ENCODE data around the gene HLA-DRA.
"Not testable (repeated sequence)": the region's sequence is repeated elsewhere in the genome, so short reads cannot be mapped to it uniquely, and the experiment has no call there.

The HLA-DRA gene

DNA sequence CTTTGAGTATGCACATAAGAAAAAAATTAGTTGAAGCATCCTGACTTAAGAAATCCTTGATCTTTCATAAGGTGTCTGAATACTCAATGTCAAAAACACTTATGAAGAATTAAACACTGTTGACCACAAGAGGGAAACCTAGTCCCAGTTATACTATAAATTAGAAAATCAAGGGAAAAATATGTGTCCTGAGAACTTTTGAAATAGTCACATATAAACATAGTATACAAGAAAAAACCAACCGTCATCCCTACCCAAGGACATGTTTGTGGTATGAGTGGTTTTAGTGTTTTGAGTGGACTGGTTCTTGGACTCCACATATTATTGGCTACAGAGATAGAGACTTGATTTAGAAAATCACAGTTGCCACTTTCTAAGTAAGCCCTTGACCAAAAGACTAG lies 7.6 kb upstream of the HLA-DRA start:
- no peak for DNase-seq

DNA sequence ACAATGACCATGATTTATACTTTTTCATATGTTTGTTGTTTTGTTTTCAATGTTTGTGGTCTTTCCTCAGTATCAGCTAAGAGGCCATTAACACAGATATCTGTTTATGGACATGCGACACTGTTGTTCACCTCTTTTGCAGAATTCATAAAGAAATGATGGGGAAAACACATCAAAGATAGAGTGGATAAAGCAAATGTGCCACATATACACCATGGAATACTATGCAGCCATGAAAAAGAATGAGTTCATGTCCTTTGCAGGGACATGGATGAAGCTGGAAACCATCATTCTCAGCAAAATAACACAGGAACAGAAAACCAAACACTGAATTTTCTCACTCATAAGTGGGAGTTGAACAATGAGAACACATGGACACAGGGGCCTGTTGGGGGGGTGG lies 5.7 kb upstream of the HLA-DRA start:
- DNase-seq, result not testable (repeated sequence)

GRCh38 chr6:32436186-32436585 lies 3.5 kb upstream of the HLA-DRA start:
- DNase-seq, result no peak

DNA sequence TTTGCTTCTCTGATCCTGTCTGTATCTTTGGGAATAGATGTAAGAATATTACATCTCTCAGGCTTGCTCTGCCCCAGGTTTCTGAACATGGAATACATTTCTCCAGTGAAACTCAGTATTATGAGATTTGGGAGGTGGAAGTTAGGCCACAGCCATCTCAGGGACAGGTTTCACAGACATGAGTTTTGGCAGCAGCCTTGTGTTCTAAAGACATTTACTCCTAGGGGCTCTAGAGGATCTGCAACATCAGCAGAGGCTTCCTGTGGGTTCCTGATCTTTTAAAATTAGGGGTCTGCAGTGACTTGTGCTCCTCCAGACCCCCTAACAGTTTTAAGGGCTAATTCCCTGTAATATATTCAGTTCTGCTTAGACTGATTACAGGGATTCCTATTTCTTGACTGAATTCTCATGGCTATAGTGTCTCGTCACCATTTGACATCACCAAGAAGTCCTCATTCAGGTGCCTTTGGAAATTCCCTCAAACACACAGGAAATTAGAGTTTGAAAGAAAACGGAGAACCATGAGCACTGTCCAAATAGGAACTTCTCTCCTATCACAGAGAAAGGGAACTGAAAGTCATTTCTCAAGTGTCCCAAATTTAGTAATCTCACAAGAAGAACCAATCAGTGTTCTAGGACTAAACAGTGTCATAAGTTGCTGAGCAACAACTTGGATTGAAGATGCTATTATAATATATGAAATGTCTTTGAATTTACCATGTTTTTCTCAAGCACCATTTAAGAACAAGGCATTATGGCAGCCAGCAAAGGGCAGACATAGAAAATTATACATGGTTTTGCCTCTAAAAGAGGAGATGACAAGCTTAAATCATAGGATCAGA lies 2.5 kb upstream of the HLA-DRA start:
- no peak for DNase-seq

GRCh38 chr6:32439139-32439538 lies 548 bp upstream of the HLA-DRA start:
- DNase-seq, result no peak

DNA sequence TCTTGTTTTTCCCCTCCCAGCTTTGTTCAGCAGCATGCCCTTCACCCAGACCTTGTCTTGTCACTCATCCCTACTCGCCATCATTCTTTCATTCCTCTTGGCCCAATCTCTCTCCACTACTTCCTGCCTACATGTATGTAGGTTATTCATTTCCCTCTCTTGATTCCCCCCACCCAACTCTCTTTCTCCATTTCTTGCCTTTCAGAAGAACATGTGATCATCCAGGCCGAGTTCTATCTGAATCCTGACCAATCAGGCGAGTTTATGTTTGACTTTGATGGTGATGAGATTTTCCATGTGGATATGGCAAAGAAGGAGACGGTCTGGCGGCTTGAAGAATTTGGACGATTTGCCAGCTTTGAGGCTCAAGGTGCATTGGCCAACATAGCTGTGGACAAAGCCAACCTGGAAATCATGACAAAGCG lies 2.6 kb downstream of the HLA-DRA start:
- no peak for DNase-seq

GRCh38 chr6:32442977-32443552 lies 3.4 kb downstream of the HLA-DRA start:
- DNase-seq, result no peak

GRCh38 chr6:32444433-32444832 lies 4.7 kb downstream of the HLA-DRA start:
- no peak for DNase-seq

GRCh38 chr6:32445321-32445854 lies 5.7 kb downstream of the HLA-DRA start:
- no peak for DNase-seq

DNA sequence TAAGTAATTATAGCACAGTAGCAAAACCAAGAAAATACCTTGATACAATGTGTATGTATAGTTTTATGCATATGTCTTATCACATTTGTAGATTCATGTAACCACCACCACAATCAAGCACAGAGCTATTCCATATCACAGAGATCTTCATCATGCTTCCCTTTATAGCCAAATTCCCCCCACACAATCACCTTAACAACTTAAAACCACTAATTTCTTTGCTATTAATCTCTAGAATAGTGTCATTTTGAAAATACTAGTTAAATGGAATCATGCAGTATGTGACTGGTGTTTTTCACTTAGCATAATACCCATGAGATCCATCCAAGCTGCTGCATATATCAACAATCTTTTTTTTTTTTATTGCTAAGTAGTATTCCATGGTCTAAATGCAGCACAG lies 8.2 kb downstream of the HLA-DRA start:
- no peak for DNase-seq

GRCh38 chr6:32449088-32449736 lies 9.5 kb downstream of the HLA-DRA start:
- DNase-seq, result no peak

GRCh38 chr6:32457054-32457453 lies 17.4 kb downstream of the HLA-DRA start:
- no peak for DNase-seq

DNA sequence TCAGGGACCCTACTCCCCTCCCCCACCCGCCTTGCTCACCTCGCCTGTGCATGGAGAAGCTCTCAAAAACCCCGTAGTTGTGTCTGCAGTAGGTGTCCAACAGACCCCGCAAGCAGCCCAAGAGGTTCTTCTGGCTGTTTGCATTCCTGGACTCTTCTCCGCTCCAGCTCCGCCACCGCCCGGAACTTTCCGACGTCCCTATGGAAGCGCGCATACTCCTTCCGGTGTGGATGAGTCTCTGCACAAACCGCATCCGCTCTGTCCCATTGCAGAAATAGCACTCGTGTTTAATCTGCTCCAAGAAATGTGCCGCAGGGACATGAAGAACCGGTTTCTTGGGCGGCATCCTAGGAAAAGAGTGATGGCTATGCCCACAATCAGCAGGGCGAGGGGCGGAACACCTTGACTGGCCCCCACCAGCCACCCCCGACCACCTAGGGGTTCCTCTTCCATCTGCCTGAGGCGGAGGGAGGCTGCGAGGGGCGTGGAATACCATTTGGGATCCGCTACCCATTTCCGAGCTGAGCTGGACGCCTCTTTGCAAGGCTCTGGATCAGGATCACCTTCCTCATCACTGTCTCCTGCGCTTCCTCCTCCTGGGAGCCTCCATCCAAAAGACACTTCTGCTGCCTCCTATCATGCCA lies 20.2 kb downstream of the HLA-DRA start:
- DNase-seq, result no peak

- no peak for DNase-seq
These were observed 20.8 kb downstream of the HLA-DRA start for GRCh38 chr6:32460528-32460927.

DNA sequence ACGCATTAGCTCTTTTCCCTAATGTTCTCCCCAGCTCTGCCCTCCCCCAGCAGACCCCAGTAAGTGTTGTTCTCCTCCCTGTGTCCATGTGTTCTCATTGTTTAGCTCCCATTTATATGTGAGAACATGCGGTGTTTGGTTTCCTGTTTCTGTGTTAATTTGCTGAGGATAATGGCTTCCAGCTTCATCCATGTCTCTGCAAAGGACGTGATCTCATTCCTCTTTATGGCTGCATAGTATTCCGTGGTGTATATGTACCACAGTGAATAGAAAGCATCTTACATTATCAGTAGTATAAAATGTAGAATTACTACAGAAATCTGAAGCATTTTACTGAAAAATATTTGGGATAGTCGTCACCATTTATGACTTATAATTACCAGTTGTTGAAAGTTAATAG lies 21.8 kb downstream of the HLA-DRA start:
- no peak for DNase-seq

GRCh38 chr6:32462609-32463008 lies 22.9 kb downstream of the HLA-DRA start:
- DNase-seq, result no peak

GRCh38 chr6:32467743-32468503 lies 28.2 kb downstream of the HLA-DRA start:
- not testable (repeated sequence) for DNase-seq

DNA sequence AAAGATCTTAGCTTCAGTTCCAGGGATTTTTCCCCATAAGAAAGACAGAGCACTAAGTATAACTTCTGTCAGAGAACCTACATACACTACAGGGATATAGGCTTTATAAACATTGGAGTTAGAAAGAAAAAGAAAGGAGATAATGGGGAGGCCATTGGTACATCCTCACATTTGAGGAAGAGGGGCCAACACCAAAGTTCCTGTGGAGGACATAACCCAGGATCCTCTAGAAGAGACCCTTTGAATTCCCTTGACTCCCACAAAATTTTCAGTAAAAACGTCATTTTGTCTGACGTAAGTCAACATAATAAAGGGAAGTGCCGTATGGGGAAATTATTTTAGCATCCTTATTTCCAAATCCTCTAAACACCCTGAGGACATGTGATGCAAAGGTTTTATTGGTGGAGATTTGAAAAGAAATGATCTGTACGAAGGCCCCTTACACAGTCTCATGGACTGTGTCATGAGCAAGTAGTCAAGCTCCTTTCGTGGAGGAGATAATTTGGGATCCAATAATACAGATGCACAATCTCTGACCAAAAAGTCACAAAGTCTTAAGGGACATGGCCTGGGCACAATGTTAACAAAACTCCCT lies 33.2 kb downstream of the HLA-DRA start:
- no peak for DNase-seq

DNA sequence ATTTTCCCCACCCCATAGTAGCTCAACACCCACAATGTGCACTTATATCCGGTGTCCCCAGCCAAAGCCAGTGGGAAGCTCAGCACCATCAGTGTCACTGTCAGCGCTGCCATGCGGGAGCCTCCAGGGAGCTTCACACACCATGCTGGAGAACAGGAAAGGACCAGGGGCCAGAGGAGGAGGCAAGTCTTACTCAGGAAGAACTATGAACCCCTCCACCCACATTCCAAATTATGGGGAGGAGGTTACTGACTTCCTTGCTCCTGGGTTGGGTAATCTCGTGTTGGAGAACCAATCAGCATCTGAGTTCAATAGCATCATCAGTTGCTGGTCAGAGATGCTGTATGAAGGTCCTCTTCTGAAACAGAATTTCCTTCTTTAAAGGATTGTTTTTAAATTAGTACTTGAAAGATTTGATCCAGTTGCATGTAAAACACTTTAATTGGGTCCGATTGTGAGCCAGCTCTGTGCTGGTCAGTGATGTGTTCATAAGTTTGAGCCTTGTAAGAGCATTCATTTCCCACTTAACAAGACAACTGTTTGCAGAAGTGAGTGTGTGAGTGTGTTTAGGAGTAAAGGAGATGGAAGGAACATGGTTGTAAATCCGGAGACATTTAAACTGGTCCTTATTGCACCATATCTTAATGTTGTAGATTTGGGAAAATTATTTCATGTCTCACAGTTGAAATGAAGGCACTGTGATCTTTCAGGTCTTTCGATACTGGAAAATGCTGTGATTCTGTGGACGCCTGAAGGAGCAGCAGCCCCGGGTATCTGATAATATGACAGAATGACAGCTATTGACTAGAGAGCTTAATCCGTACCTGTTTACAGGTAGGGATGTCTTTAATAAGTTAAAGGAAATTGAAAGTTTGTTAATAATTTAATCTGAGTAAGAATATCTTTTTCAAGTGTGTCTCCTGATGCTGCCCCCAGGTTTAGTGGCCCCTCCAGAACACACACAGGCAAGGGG lies 34.0 kb downstream of the HLA-DRA start:
- DNase-seq, result not testable (repeated sequence)

DNA sequence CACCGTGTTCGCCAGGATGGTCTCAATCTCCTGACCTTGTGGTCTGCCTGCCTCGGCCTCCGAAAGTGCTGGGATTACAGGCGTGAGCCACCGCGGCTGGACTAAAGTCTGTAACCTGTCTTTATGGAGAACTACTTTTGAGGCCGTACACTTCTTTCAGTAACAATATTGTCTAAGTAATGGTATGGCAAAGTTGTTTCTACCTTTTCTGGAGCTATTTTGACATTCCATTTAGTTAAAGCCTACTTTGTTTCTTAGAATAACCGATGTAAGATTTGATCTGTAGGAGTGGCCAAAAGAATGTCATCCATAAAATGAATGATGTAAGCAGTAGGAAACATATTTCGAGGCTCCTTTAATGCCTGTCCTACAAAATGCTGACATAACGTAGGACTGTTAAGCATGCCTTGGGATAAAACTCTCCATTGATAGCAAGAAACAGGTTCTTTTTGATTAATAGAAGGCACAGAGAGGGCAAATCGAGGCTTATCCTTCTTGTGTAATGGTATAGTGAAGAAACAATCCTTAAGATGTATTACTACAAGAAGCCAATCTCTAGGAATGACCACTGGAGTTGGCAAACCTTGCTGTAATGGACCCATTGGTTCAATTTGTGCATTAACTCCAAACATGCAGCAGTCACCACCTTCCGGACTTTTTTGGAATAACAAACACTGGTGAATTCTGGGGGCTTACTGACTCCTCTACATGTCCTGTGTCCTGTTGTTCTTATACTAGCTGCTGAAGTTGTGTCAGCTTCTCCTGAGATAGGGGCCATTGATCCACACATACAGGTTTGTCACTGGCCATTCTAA lies 35.9 kb downstream of the HLA-DRA start:
- DNase-seq, result no peak

Measured in left hindlimb (tissue), 1 donor.